GM12878 (cell line): ENCODE data around the gene ZNF331. TPM values are rescaled to one million over a fixed set of nuclear protein-coding genes. Genes with fewer than 3 reads are reported as not detected.

ENCODE experiments used
- BCL3 ChIP-seq: IDR thresholded peaks from 2 replicates; pipeline ENCODE4 v1.6.1; 2011; ENCODE audit warnings: borderline replicate concordance, low read depth, mild to moderate bottlenecking, moderate library complexity, low read length; ENCODE audit not compliant: insufficient read depth, poor library complexity, severe bottlenecking
- ESRRA ChIP-seq: IDR thresholded peaks from 2 replicates; pipeline ENCODE4 v1.6.1; 2012; ENCODE audit warnings: mild to moderate bottlenecking, low read length, improper control_type of control experiment
- GABPA ChIP-seq: IDR thresholded peaks from 2 replicates; pipeline ENCODE4 v1.6.1; 2014; ENCODE audit warnings: antibody characterized with exemption, low read depth, mild to moderate bottlenecking, inconsistent platforms
- NR2C2 ChIP-seq: IDR thresholded peaks from 2 replicates; pipeline ENCODE4 v1.6.1; 2011; ENCODE audit warnings: borderline replicate concordance, low read depth; ENCODE audit not compliant: control insufficient read depth, insufficient read length
- RBBP5 ChIP-seq: fragments of 200-600 bp; sonication (generic); conservative IDR thresholded peaks from 2 replicates; pipeline ENCODE4 v1.6.1; 2016
- SKIL ChIP-seq: fragments of 450-650 bp; IDR thresholded peaks from 2 replicates; pipeline ENCODE4 v1.6.1; 2017; ENCODE audit warnings: mild to moderate bottlenecking, low read depth, inconsistent platforms; ENCODE audit not compliant: poor library complexity, severe bottlenecking
- SMAD5 ChIP-seq: IDR thresholded peaks from 2 replicates; pipeline ENCODE4 v1.6.1; 2016; ENCODE audit warnings: antibody characterized with exemption, low read depth
- polyA plus RNA-seq, 11 experiments: library from polyadenylated mRNA; depleted of rRNA in 4 of 11; unstranded in 6 of 11; stranded (reverse) in 5 of 11; fragments of >200 nt; fragmentation: Nextera tagmentation in 4 of 11; fragmentation: Illumina TruSeq in 1 of 11; extraction: Ambion mirVana in 4 of 11; extraction: Trizol in 1 of 11; gene quantifications; 1 replicate in 1 of 11; 2 replicates in 10 of 11; pipeline versions ENCODE4 v1.2.1 to v1.2.3, GENCODE V29; 2011 to 2016; ENCODE audit warnings: inconsistent platforms in 2 of 11, missing spikeins in 2 of 11, low read depth in 1 of 11
- total RNA-seq, 4 experiments: library from RNA; depleted of rRNA in 3 of 4; stranded (reverse); fragments of >200 nt in 3 of 4; fragmentation: Illumina TruSeq in 1 of 4; extraction: Trizol in 1 of 4; gene quantifications; 2 replicates each; pipeline versions ENCODE4 v1.2.1 to v1.2.3, GENCODE V29; 2013 to 2021

Gene ZNF331
- total and polyA plus RNA-seq, 10 of the 15 experiments (the other 5 are each of a cell fraction or from before 2014, with no cell fraction given): 2.6 to 11.5 (median 5.3) TPM

DNA sequence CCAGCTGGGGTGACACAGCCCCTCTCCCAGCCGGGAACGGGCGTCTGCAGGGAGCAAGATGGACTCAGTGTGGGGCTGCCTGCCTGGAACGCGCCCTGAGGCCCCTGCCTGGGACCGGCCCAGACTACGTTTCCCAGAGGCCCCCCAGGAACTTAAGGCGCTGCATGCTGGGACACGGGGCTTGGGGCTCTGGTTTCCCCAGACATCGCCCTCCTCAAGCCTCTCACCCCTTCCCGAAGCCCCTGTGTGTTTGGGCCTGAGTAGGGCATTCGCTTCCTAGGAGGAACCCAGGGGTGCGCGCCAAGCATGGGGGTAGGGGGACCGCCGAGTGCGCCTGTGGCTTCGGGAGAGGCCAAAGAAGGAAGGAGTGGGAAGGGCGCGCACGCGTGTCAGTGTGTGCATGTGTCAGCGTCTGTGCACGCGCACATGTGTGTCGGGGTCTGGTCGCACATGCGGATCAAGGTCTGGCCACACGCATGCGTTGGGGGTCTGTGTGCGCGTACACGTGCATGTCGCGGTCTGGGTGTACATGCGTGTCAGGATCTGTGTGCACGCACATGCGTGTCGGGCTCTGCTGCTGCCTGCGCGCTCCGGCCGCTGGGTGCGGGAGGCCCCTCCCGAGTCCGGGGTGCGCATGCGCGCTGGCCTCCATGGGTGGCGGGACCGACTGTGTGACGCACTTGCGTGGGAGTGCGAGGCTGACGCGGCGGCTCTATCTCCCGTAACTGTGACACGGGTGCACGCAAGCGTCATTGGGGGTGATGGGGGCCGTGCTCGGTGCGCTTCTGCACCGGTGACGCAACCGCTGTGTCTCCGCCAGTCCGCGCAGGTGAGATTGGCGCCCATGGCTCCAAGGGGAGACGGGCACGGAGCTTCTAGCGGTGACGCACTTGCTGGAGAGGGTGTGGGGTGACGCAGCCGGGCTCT lies 16.2 kb downstream of the ZNF331 start (continued):
- no peak for TF ChIP-seq SKIL
- TF ChIP-seq BCL3: no peak
- no peak for TF ChIP-seq NR2C2
- TF ChIP-seq ESRRA: no peak
- no peak for TF ChIP-seq SMAD5
- TF ChIP-seq RBBP5: no peak
- no peak for TF ChIP-seq GABPA
- TF ChIP-seq, all 136 proteins: peak for 38
